GM19397 (cell line): ENCODE measurements around the gene CLASP1.
"Not testable (repeated sequence)": the region's sequence is repeated elsewhere in the genome, so short reads cannot be mapped to it uniquely, and the experiment has no call there.

Experiments
- ATAC-seq: cut with Tn5 transposase; IDR thresholded peaks from one replicate; pipeline ENCODE4 v1.9.1; 2021; ENCODE audit warnings: mild to moderate bottlenecking, moderate library complexity; ENCODE audit not compliant: unreplicated experiment

Gene CLASP1

GRCh38 chr2:121387591-121388325, 261.5 kb downstream of the CLASP1 start:
- ATAC-seq, result no peak

DNA sequence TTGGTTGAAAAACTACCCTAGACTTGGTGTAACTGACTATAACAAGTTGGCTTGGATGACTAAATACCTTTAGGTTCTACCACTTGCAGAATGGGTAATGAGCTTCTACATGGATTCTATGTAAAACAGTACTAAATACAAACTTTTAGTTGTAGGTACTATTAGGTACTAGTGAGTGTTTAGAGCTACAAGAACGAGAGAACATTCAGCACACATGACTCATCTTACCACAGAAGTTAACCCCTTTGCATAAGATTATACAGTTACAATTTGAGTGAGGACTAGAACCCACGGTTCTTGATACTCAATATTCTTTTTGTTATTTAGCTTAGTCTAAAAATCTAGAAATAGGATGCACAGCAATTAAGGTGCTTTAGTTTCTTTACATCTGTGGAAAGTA, 262.6 kb downstream of the CLASP1 start:
- ATAC-seq, result no peak

DNA sequence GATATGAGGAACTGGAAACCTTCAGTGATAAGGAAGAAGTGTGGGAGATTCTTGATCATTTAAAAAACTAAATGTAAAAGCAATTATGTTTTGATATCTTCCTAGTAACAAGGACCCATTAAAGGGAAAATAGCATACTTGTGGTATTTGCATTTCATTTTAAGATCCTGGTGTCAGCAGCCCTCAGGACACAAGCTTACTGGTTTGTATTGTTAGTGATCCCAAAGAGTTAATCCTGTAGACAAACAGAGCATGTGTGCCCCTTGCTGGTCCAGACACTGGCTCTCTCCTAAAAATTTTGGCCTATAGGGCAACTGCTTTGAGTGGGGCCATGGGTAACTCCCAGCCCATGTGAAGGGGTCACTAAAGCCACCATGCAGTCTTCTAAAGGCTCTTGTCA, 263.2 kb downstream of the CLASP1 start:
- ATAC-seq, result no peak

DNA sequence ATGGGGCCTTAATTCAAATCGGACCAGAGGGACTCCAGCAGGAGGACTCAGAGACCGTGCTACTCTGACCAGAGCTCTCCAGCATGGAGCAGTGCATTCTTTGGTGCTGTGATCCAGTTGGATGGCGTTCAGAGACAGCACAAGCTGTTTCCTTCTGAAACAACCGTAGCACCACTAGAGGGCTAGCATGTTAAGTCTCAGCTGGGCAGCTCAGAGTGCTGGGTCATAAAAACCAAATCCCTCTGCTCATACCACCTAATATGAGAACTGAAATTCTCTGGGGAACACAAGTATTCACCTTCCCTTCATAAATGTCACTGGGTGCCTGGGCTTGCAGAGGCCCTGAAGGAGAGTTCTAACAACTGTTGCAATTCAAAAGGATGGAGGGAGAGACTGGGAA, 266.5 kb downstream of the CLASP1 start:
- ATAC-seq, result no peak

GRCh38 chr2:121377646-121378045, 271.6 kb downstream of the CLASP1 start:
- no peak for ATAC-seq

GRCh38 chr2:121376535-121377250, 272.6 kb downstream of the CLASP1 start:
- no peak for ATAC-seq

GRCh38 chr2:121375621-121376159, 273.6 kb downstream of the CLASP1 start:
- ATAC-seq, result no peak

DNA sequence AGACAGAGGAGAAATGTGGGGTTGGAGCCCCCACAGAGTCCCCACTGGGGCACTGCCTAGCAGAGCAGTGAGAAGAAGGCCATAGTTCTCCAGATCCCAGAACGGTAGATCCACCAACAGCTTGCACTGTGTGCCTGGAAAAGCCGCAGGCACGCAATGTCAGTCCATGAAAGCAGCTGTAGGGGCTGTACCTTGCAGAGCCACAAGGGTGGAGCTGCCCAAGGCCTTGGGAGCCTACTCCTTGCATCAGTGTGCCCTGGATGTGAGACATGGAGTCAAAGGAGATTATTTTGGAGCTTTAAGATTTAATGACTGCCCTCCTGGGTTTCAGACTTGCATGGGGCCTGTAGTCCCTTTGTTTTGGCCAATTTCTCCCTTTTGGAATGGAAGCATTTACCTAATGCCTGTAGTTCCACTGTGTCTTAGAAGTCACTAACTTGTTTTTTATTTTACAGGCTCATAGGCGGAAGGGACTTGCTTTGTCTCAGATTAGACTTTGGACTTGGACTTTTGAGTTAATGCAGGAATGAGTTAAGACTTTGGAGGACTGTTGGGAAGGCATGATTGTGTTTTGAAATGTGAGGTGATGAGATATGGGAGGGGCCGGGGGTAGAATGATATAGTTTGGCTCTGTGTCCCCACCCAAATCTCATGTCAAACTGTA, 274.7 kb downstream of the CLASP1 start:
- not testable (repeated sequence) for ATAC-seq

GRCh38 chr2:121372721-121373353, 276.4 kb downstream of the CLASP1 start:
- no peak for ATAC-seq

DNA sequence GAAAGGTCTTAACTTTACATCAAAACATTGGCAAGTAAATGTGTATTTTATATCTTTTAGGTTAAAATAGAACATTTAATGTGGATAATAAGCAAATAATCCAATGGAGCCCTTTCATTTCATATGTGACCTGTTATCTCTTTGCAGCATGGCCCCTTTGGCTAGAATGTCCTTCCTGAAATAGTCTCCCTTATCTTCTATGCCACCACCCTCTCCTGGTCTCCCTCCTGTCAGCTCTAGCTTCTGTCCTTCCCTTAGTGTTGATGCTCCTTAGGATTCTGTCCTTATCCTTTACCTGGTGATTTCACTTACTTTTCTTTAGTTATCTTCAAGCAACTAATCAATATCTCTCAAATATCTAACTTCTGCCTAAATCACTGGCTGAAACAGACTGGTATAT, 277.2 kb downstream of the CLASP1 start:
- no peak for ATAC-seq

- ATAC-seq, result no peak
Observed at GRCh38 chr2:121368836-121369235, 280.4 kb downstream of the CLASP1 start.

- ATAC-seq, result no peak
Observed at GRCh38 chr2:121368155-121368554, 281.1 kb downstream of the CLASP1 start.

GRCh38 chr2:121367246-121367900, 281.9 kb downstream of the CLASP1 start:
- no peak for ATAC-seq

- ATAC-seq, result no peak
Observed at GRCh38 chr2:121366040-121366439, 283.2 kb downstream of the CLASP1 start.

DNA sequence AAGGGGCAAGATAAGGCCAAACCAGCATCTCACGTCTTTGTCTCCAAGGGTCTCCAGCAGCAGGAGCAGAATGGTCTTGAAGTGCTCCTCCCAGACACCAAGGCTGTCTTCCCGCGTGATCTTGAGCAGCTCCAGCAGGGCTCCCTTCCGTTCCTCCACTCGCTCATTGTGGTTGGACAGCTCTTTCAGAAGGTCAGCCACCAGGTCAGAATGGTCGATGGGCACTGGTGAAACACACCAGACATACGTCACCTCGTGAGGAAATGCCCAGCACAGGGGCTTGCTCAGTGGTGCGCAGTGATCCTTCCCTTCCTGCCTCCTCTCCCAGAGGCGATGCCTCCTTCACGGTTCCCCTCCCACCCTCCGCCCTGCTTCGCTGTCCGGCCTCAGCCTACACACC, 284.2 kb downstream of the CLASP1 start:
- ATAC-seq, result no peak

- ATAC-seq, result no peak
Observed at GRCh38 chr2:121363632-121364420, 285.4 kb downstream of the CLASP1 start.

DNA sequence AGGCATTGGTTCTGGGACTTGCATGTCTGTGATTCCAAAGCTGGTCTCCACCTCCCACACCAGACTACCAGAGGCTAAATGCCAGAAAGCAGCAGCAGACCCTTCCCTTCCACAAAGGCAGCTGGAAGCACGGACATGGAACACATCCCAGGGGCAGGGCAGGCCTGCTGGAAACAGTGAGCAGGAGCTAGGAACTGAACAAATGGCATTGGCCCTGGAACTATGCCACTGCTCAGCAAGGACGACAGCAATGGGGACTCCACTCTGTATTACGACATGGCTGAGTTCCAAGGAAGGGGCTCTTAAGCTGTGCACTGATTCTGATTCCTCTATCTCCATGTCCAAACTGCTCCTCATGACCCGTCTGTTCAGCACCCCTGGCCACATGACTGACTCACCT, 286.5 kb downstream of the CLASP1 start:
- ATAC-seq, result no peak

DNA sequence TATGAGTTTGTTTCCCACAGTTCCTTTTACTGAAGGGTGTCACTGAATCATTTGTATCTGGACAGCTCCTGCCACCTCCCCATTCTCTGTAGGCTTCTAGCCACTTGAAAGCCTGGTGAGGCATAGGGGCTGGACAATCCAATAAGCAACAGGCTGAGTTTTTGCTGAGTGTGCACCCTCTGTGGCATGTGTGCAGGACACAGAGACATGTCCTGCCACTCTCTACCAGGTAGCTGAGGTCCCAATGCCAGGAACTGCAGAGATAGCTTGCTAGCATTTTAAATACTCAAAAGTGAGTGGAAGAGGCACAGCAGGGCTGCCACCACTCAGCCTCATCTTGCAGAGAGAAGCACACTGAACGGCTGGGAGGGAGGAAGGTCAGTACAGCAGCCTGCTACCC, 287.0 kb downstream of the CLASP1 start:
- no peak for ATAC-seq

GRCh38 chr2:121360566-121361300, 288.5 kb downstream of the CLASP1 start:
- ATAC-seq, result no peak
